ENCODE results near the gene NRG4. TPM values are rescaled to one million over a fixed set of nuclear protein-coding genes. Genes with fewer than 3 reads are reported as not detected.

NRG4 gene
- total RNA-seq, 1 experiment from 2014 or later = 1.0 TPM

DNA sequence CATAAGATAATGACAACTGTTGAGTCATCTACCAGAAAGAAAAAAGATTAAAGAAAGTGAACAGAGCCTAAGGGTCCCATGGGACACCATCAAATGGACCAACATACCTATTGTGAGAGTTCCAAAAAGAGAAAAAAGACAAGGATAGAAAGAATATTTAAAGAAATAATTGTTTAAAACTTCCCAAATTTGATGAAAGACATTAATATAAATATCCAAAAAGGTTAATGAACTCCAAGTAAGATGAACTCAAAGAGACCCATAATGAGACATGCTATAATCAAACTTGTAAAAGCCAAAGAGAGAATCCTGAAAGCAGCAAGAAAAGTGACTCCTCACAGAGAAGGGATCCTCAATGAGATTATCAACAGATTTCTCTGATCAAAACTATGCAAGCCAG, 8.9 kb downstream of the NRG4 start:
- TF ChIP-seq SRF (IDR thresholded peaks at IDR 0.05; ENCODE audit: low read depth) = no peak
- no peak for TF ChIP-seq JUND (IDR thresholded peaks at IDR 0.05)
- TF ChIP-seq EZH2phosphoT487 (IDR thresholded peaks at IDR 0.05; ENCODE audit: borderline replicate concordance) = no peak
- TF ChIP-seq POLR2A (IDR thresholded peaks at IDR 0.05; ENCODE audit: borderline replicate concordance, extremely low read depth, insufficient read depth, insufficient read length) = no peak
- TF ChIP-seq CEBPB (IDR thresholded peaks at IDR 0.05; ENCODE audit: low read depth) = no peak
- TF ChIP-seq SIN3A (IDR thresholded peaks at IDR 0.05; ENCODE audit: low read depth) = no peak
- TF ChIP-seq RAD21 (IDR thresholded peaks at IDR 0.05; ENCODE audit: low read depth) = no peak
- TF ChIP-seq FOSL1 (IDR thresholded peaks at IDR 0.05; ENCODE audit: low read depth) = no peak
- no peak for TF ChIP-seq EZH2 (IDR thresholded peaks at IDR 0.05)
- TF ChIP-seq TCF7L2 (IDR thresholded peaks at IDR 0.05; ENCODE audit: borderline replicate concordance, extremely low read depth, insufficient read depth, insufficient read length) = no peak
- TF ChIP-seq, protein P1, sequence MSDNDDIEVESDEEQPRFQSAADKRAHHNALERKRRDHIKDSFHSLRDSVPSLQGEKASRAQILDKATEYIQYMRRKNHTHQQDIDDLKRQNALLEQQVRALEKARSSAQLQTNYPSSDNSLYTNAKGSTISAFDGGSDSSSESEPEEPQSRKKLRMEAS (IDR thresholded peaks at IDR 0.05) = no peak
- TF ChIP-seq, protein P2, sequence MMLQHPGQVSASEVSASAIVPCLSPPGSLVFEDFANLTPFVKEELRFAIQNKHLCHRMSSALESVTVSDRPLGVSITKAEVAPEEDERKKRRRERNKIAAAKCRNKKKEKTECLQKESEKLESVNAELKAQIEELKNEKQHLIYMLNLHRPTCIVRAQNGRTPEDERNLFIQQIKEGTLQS (IDR thresholded peaks at IDR 0.05) = no peak
- TF ChIP-seq SP1 (IDR thresholded peaks at IDR 0.05; ENCODE audit: low read depth) = no peak
- TF ChIP-seq, protein P3, sequence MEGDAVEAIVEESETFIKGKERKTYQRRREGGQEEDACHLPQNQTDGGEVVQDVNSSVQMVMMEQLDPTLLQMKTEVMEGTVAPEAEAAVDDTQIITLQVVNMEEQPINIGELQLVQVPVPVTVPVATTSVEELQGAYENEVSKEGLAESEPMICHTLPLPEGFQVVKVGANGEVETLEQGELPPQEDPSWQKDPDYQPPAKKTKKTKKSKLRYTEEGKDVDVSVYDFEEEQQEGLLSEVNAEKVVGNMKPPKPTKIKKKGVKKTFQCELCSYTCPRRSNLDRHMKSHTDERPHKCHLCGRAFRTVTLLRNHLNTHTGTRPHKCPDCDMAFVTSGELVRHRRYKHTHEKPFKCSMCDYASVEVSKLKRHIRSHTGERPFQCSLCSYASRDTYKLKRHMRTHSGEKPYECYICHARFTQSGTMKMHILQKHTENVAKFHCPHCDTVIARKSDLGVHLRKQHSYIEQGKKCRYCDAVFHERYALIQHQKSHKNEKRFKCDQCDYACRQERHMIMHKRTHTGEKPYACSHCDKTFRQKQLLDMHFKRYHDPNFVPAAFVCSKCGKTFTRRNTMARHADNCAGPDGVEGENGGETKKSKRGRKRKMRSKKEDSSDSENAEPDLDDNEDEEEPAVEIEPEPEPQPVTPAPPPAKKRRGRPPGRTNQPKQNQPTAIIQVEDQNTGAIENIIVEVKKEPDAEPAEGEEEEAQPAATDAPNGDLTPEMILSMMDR (IDR thresholded peaks at IDR 0.05 in 2 of 3, conservative IDR thresholded peaks at IDR 0.05 in 1 of 3; ENCODE audit: borderline replicate concordance in 1 of 3, insufficient read depth in 1 of 3, low read depth in 2 of 3, low read length in 2 of 3) = no peak
- TF ChIP-seq, protein P4, sequence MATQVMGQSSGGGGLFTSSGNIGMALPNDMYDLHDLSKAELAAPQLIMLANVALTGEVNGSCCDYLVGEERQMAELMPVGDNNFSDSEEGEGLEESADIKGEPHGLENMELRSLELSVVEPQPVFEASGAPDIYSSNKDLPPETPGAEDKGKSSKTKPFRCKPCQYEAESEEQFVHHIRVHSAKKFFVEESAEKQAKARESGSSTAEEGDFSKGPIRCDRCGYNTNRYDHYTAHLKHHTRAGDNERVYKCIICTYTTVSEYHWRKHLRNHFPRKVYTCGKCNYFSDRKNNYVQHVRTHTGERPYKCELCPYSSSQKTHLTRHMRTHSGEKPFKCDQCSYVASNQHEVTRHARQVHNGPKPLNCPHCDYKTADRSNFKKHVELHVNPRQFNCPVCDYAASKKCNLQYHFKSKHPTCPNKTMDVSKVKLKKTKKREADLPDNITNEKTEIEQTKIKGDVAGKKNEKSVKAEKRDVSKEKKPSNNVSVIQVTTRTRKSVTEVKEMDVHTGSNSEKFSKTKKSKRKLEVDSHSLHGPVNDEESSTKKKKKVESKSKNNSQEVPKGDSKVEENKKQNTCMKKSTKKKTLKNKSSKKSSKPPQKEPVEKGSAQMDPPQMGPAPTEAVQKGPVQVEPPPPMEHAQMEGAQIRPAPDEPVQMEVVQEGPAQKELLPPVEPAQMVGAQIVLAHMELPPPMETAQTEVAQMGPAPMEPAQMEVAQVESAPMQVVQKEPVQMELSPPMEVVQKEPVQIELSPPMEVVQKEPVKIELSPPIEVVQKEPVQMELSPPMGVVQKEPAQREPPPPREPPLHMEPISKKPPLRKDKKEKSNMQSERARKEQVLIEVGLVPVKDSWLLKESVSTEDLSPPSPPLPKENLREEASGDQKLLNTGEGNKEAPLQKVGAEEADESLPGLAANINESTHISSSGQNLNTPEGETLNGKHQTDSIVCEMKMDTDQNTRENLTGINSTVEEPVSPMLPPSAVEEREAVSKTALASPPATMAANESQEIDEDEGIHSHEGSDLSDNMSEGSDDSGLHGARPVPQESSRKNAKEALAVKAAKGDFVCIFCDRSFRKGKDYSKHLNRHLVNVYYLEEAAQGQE (IDR thresholded peaks at IDR 0.05; ENCODE audit: low read depth) = no peak
- no peak for TF ChIP-seq CBX3 (IDR thresholded peaks at IDR 0.05; ENCODE audit: low read depth)
- TF ChIP-seq ZNF274 (IDR thresholded peaks at IDR 0.05; ENCODE audit: low read depth, low read length) = no peak
- no peak for TF ChIP-seq ELF1 (IDR thresholded peaks at IDR 0.05; ENCODE audit: borderline replicate concordance, low read depth)
- no peak for TF ChIP-seq ZFX (IDR thresholded peaks at IDR 0.05)
- TF ChIP-seq YY1 (IDR thresholded peaks at IDR 0.05; ENCODE audit: extremely low read depth, insufficient replicate concordance, low read depth, low read length) = no peak
- DNase-seq (ENCODE audit: low read depth, low spot score) = no peak
- H2AFZ ChIP-seq (ENCODE audit: low read depth, low read length, poor library complexity, severe bottlenecking) = no peak overlapping the region
- ChIA-PET POLR2A (no interaction called here), RAD21 (ENCODE audit: low non-redundant PET in 1 of 2, low total read pairs in 2 of 2, uncharacterized antibody in 2 of 2, unreplicated experiment in 2 of 2) (no interaction called here), CTCF (no interaction called here)
- intact Hi-C loops (cut with micrococcal nuclease) = no loop called here
- no peaks in the 10 kb centered on the region for H3K27me3 ChIP-seq (ENCODE audit: insufficient read depth, low read length)
- no peaks in the 10 kb centered on the region for H3K9me3 ChIP-seq (ENCODE audit: control insufficient read depth in 1 of 2, insufficient read depth in 1 of 2, low read depth in 1 of 2, low read length in 2 of 2)
- no peak overlapping the region for H3K27ac ChIP-seq (ENCODE audit: low read depth, low read length)
- no peak for ATAC-seq
- no peaks in the 10 kb centered on the region for H3K79me2 ChIP-seq (ENCODE audit: insufficient read depth, low read length)
- no peaks in the 10 kb centered on the region for H3K36me3 ChIP-seq (ENCODE audit: control insufficient read depth in 1 of 2, insufficient read depth in 2 of 2, low read length in 2 of 2)
- H3K9me2 ChIP-seq (ENCODE audit: insufficient read depth) = no peaks in the 10 kb centered on the region
- no peak overlapping the region for H3K9ac ChIP-seq (ENCODE audit: low read length)
- H4K20me1 ChIP-seq (ENCODE audit: insufficient read depth) = no peaks in the 10 kb centered on the region
- no peak overlapping the region for H3K4me3 ChIP-seq (replicated peaks in 1 of 2; ENCODE audit: low read depth in 1 of 2, low read length in 2 of 2)
- H3K4me1 ChIP-seq (ENCODE audit: control insufficient read depth in 1 of 2, insufficient read depth in 2 of 2, low read length in 2 of 2) = no peaks in the 10 kb centered on the region
- no TSS peak for BruUV-seq (replicated peaks)
- H3K4me2 ChIP-seq (ENCODE audit: low read length) = no peak overlapping the region

Data from HCT116 (cell line).